GM13977 (cell line): ENCODE results near the gene ULBP3.
"Not testable (repeated sequence)": the region's sequence is repeated elsewhere in the genome, so short reads cannot be mapped to it uniquely, and the experiment has no call there.

Source experiments
- DNase-seq: peaks from one replicate; pipeline ENCODE4 v3.0.0; 2012; ENCODE audit warnings: low spot score
- CTCF ChIP-seq: IDR thresholded peaks from 2 replicates; pipeline ENCODE4 v1.5.1; 2012; ENCODE audit warnings: mild to moderate bottlenecking, control low read depth; ENCODE audit not compliant: insufficient read depth; ENCODE audit errors: extremely low read depth, missing control alignments
- in situ Hi-C: fragments of 300-500 bp; cut with MboI; formaldehyde crosslinking; loops from one replicate; pipeline ENCODE4 v1.12.0; 2022; ENCODE audit warnings: low sequenced_read_pairs, low pct_unique_long_range_greater_than_20kb, mixed read lengths, inconsistent platforms; ENCODE audit not compliant: unreplicated experiment

ULBP3 gene

GRCh38 chr6:150029276-150029675 is 39.6 kb downstream of the ULBP3 start:
- no peak for TF ChIP-seq CTCF
- DNase-seq = no peak
- in situ Hi-C loops = no loop called here

GRCh38 chr6:150028799-150029198 is 40.1 kb downstream of the ULBP3 start:
- TF ChIP-seq CTCF = no peak
- no peak for DNase-seq
- in situ Hi-C loops = no loop called here

GRCh38 chr6:150027806-150028565 is 40.9 kb downstream of the ULBP3 start:
- in situ Hi-C loops = no loop called here
- no peak for DNase-seq
- no peak for TF ChIP-seq CTCF

DNA sequence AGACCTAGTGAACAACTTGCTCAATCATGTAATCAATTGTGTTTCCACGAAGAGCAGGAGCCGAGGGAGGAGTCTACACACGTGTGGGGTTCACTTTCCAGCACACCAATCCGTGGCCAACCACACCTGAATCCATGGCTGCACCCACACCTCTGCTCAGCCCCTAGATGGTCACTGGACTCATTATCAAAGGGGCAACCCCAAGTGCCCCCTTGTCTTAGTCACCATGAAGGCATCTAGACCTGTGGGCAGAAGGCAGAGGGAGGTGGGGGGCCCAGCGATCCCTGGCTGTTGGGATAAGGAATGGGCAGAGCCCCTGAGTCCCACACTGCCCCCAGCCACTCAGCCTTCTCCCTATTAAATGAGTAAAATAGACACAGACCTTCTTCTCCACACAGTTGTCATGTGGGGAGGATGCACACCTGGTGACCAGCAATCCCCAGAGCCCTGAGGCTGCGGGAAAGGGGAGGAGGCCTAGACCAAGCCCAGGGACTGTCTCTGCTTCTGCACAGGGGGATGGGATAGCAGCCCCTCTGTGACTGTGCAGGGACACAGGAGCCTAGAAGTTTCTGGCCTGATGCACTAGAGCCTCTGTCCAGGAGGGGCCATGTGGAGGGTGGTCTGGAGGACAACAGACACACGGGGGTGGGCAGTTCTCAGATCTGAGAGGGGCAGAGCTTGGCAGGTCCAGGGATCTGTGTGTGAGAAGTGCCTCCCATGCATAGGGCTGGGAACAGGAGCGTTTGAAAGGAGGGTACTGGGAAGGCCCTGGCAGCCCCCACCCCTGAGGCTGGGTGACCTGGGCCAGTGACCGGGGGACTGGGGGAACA is 41.7 kb downstream of the ULBP3 start:
- no peak for DNase-seq
- no peak for TF ChIP-seq CTCF
- in situ Hi-C loops = no loop called here

DNA sequence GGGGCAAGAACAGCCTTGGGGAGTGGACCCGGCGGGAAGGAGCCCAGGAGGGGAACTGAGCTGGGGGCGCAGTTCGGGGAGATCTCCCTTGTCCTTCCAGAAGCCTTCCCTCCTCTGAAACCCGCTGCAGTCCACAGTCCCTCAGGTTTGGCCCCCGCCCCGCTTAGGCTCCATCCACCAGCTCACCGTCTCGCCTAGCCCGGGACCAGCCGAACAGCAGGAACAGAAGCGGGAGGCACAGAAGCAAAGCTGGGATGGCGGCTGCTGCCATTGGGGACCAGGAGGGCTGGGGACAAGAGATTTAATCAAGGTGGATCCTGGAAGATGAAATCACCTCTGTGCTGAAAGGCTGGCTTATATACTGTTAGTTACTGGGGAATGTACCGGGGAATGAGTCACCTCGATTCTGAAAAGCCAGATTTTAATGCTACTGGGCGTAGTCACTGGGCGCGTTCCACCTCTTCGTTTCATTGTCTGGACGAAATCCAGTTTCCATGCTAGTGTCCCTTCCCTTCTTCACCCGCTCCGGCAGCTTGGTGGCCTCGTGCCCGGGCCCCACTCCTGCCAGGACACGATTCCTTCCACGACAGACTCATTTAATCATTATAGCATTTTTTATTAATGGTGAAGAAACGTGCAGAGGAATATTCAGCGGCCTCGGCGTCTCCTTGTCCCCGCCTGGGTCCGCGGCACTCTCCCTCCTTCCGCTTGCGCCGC is 43.6 kb downstream of the ULBP3 start, which contains the start of gene RAET1L:
Gene RAET1L, minus strand, starts transcription at position 332 of the 717 bp plus-strand sequence. Its CDS starts 61 bp downstream, at position 271.
- DNase-seq = no peak
- in situ Hi-C loops = no loop called here
- TF ChIP-seq CTCF = no peak

GRCh38 chr6:150024646-150025155 is 44.2 kb downstream of the ULBP3 start:
- no peak for TF ChIP-seq CTCF
- no peak for DNase-seq
- in situ Hi-C loops = loop anchor here (5.0 kb wide), 1 partner anchor 102 kb away; the partner anchor contains the start of gene RAET1G

- not testable (repeated sequence) for DNase-seq
- in situ Hi-C loops = loop anchor here (5.0 kb wide), 1 partner anchor 102 kb away; the partner anchor contains the start of gene RAET1G
These were observed 44.9 kb downstream of the ULBP3 start for GRCh38 chr6:150024021-150024420.

- not testable (repeated sequence) for DNase-seq
- in situ Hi-C loops = loop anchor here (5.0 kb wide), 1 partner anchor 100 kb away; the partner anchor contains the start of gene RAET1G
These were observed 47.1 kb downstream of the ULBP3 start for GRCh38 chr6:150021870-150022269.
